GM12878 (cell line): ENCODE measurements around the gene CALR. TPM values are rescaled to one million over a fixed set of nuclear protein-coding genes. Genes with fewer than 3 reads are reported as not detected.

Source experiments
- ATAC-seq: fragments of 200-7000 bp; cut with Tn5 transposase; 3 replicates; pipeline ENCODE4 v1.9.1; 2020; ENCODE audit warnings: mild to moderate bottlenecking, moderate library complexity
- BruUV-seq: library from RNA; stranded (reverse); fragments of 400-500 nt; replicated peaks from 2 replicates; lab custom pipeline; 2021; lab: Mats Ljungman, UMichigan
- CTCF ChIA-PET: fragments of 300-600 bp; sonication (Branson Sonifier 250); formaldehyde crosslinking; extraction: SDS; loops from one replicate; lab custom pipeline; 2021; ENCODE audit warnings: inconsistent platforms; lab: Yijun Ruan, JAX
- POLR2A ChIA-PET: fragments of 350-600 bp; formaldehyde crosslinking; extraction: SDS; loops from one replicate; lab custom pipeline; 2021; ENCODE audit warnings: inconsistent platforms; lab: Charles Lee
- RAD21 ChIA-PET: fragments of 300-600 bp; sonication (Branson Sonifier 250); formaldehyde crosslinking; loops from one replicate; lab custom pipeline; 2023; ENCODE audit warnings: antibody characterized with exemption; ENCODE audit not compliant: unreplicated experiment; lab: Charles Lee
- SMC1A ChIA-PET: fragments of 300-600 bp; sonication (Branson Sonifier 250); formaldehyde crosslinking; loops from one replicate; lab custom pipeline; 2023; ENCODE audit not compliant: unreplicated experiment, uncharacterized antibody; lab: Charles Lee
- DNase-seq: peaks from one replicate; pipeline ENCODE4 v3.0.0-alpha.2; 2011; ENCODE audit warnings: low read depth, low spot score
- FAIRE-seq: peaks from 3 replicates; lab custom pipeline; 2011; peaks lifted over from hg19 to GRCh38; lab: Jason Lieb, UNC
- H2AFZ ChIP-seq: 2 replicates; pipeline ENCODE4 v1.6.0; 2011; ENCODE audit warnings: low read depth, low read length, control low read depth; ENCODE audit not compliant: control insufficient read depth
- H3K27ac ChIP-seq: 2 replicates; pipeline ENCODE4 v1.5.1; 2011; ENCODE audit warnings: control low read depth; ENCODE audit not compliant: control insufficient read depth, insufficient read depth
- H3K27me3 ChIP-seq, 2 experiments: replicated peaks in 1 of 2; 2 replicates each; pipeline versions ENCODE4 v1.6.0 to v1.6.1; 2011; ENCODE audit warnings: low read length in 1 of 2; ENCODE audit not compliant: control insufficient read depth in 2 of 2, insufficient read depth in 2 of 2
- H3K36me3 ChIP-seq, 2 experiments: 2 replicates each; pipeline ENCODE4 v1.5.1; 2011; ENCODE audit warnings: low read length in 1 of 2; ENCODE audit not compliant: control insufficient read depth in 2 of 2, insufficient read depth in 2 of 2
- H3K4me1 ChIP-seq: 2 replicates; pipeline ENCODE4 v1.6.1; 2011; ENCODE audit warnings: mild to moderate bottlenecking, low read length, moderate library complexity, mixed read lengths; ENCODE audit not compliant: control insufficient read depth, insufficient read depth
- H3K4me2 ChIP-seq: 2 replicates; pipeline ENCODE4 v1.6.0; 2011; ENCODE audit warnings: control low read depth; ENCODE audit not compliant: control insufficient read depth, insufficient read depth
- H3K4me3 ChIP-seq: fragments of 200-600 bp; sonication (generic); 2 replicates; pipeline ENCODE4 v1.5.1; 2016
- H3K79me2 ChIP-seq: 2 replicates; pipeline ENCODE4 v1.6.0; 2011; ENCODE audit warnings: low read length; ENCODE audit not compliant: control insufficient read depth, insufficient read depth
- H3K9ac ChIP-seq: 2 replicates; pipeline ENCODE4 v1.8.0; 2011; ENCODE audit warnings: low read length, control low read depth, mixed read lengths; ENCODE audit not compliant: control insufficient read depth, insufficient read depth
- H3K9me3 ChIP-seq: replicated peaks from 3 replicates; pipeline ENCODE4 v1.5.1; 2011; ENCODE audit warnings: mild to moderate bottlenecking, low read length; ENCODE audit not compliant: control insufficient read depth, insufficient read depth
- H4K20me1 ChIP-seq: 2 replicates; pipeline ENCODE4 v1.6.0; 2011; ENCODE audit not compliant: control insufficient read depth, insufficient read depth
- DPF2 ChIP-seq: fragments of 450-650 bp; IDR thresholded peaks from 2 replicates; pipeline ENCODE4 v1.6.1; 2017; ENCODE audit warnings: mild to moderate bottlenecking
- ESRRA ChIP-seq: IDR thresholded peaks from 2 replicates; pipeline ENCODE4 v1.6.1; 2012; ENCODE audit warnings: mild to moderate bottlenecking, low read length, improper control_type of control experiment
- JUND ChIP-seq: IDR thresholded peaks from 2 replicates; pipeline ENCODE4 v1.6.1; 2012; ENCODE audit warnings: low read depth, mild to moderate bottlenecking, low read length, improper control_type of control experiment, moderate library complexity
- PAX8 ChIP-seq: fragments of 450-650 bp; IDR thresholded peaks from 2 replicates; pipeline ENCODE4 v1.6.1; 2017; ENCODE audit warnings: mild to moderate bottlenecking, moderate library complexity
- PML ChIP-seq: IDR thresholded peaks from 2 replicates; pipeline ENCODE4 v1.6.1; 2012; ENCODE audit warnings: low read length, inconsistent platforms
- POLR2A ChIP-seq: IDR thresholded peaks from 2 replicates; pipeline ENCODE4 v1.6.1; 2011; ENCODE audit warnings: low read depth, mild to moderate bottlenecking, low read length
- POLR2AphosphoS2 ChIP-seq: IDR thresholded peaks from 2 replicates; pipeline ENCODE4 v1.6.1; 2011; ENCODE audit warnings: low read depth, mild to moderate bottlenecking, low read length, improper control_type of control experiment, moderate library complexity
- POU2F2 ChIP-seq: IDR thresholded peaks from 3 replicates; pipeline ENCODE4 v1.6.1; 2011; ENCODE audit warnings: low read depth, mild to moderate bottlenecking, low read length, borderline replicate concordance
- STAT3 ChIP-seq: IDR thresholded peaks from 2 replicates; pipeline ENCODE4 v1.6.1; 2011; ENCODE audit warnings: low read depth, low read length, improper control_type of control experiment
- SUPT20H ChIP-seq: IDR thresholded peaks from 2 replicates; pipeline ENCODE4 v1.6.1; 2011; ENCODE audit warnings: low read depth, mild to moderate bottlenecking, low read length, moderate library complexity, borderline replicate concordance; ENCODE audit not compliant: control insufficient read depth
- SUZ12 ChIP-seq: fragments of 200-600 bp; sonication (generic); IDR thresholded peaks from one replicate; pipeline ENCODE4 v1.6.1; 2018; ENCODE audit warnings: antibody characterized with exemption, mild to moderate bottlenecking; ENCODE audit not compliant: unreplicated experiment
- ZNF207 ChIP-seq: fragments of 450-650 bp; IDR thresholded peaks from 2 replicates; pipeline ENCODE4 v1.6.1; 2014; ENCODE audit warnings: antibody characterized with exemption, mild to moderate bottlenecking, borderline replicate concordance
- ZNF217 ChIP-seq: fragments of 450-650 bp; IDR thresholded peaks from 2 replicates; pipeline ENCODE4 v1.6.1; 2017; ENCODE audit warnings: antibody characterized with exemption, mild to moderate bottlenecking
- WGBS: methylation state at CpG from one replicate; pipeline ENCODE4 v1.1.6; 2016; ENCODE audit warnings: low lambda C conversion rate; ENCODE audit not compliant: insufficient replicate concordance, insufficient coverage; ENCODE audit errors: missing lambda C conversion rate; 5-methylcytosine and 5-hydroxymethylcytosine counted together
- in situ Hi-C: fragments of 300-500 bp; cut with MboI; formaldehyde crosslinking; loops from 9 replicates; pipeline ENCODE4 v1.14.3; 2018; ENCODE audit warnings: mixed read lengths
- intact Hi-C: fragments of 100-400 bp; cut with micrococcal nuclease; formaldehyde crosslinking; loops from one replicate; pipeline ENCODE4 v1.14.2; 2022; ENCODE audit not compliant: unreplicated experiment
- polyA plus RNA-seq, 11 experiments: library from polyadenylated mRNA; depleted of rRNA in 4 of 11; unstranded in 6 of 11; stranded (reverse) in 5 of 11; fragments of >200 nt; fragmentation: Nextera tagmentation in 4 of 11; fragmentation: Illumina TruSeq in 1 of 11; extraction: Ambion mirVana in 4 of 11; extraction: Trizol in 1 of 11; gene quantifications; 1 replicate in 1 of 11; 2 replicates in 10 of 11; pipeline versions ENCODE4 v1.2.1 to v1.2.3, GENCODE V29; 2011 to 2016; ENCODE audit warnings: inconsistent platforms in 2 of 11, missing spikeins in 2 of 11, low read depth in 1 of 11
- total RNA-seq, 4 experiments: library from RNA; depleted of rRNA in 3 of 4; stranded (reverse); fragments of >200 nt in 3 of 4; fragmentation: Illumina TruSeq in 1 of 4; extraction: Trizol in 1 of 4; gene quantifications; 2 replicates each; pipeline versions ENCODE4 v1.2.1 to v1.2.3, GENCODE V29; 2013 to 2021
- TF ChIP-seq, protein P1 (sequence below): fragments of 450-650 bp; IDR thresholded peaks from 2 replicates; pipeline ENCODE4 v1.6.1; 2017; ENCODE audit warnings: mild to moderate bottlenecking, moderate library complexity
- TF ChIP-seq, protein P2 (sequence below): fragments of 450-650 bp; IDR thresholded peaks from 2 replicates; pipeline ENCODE4 v1.6.1; 2016; ENCODE audit warnings: mild to moderate bottlenecking, moderate library complexity, borderline replicate concordance

CALR gene
- total and polyA plus RNA-seq, 10 of the 15 experiments (the other 5 are each of a cell fraction or from before 2014, with no cell fraction given), result 202 to 1,451 (median 749) TPM

DNA sequence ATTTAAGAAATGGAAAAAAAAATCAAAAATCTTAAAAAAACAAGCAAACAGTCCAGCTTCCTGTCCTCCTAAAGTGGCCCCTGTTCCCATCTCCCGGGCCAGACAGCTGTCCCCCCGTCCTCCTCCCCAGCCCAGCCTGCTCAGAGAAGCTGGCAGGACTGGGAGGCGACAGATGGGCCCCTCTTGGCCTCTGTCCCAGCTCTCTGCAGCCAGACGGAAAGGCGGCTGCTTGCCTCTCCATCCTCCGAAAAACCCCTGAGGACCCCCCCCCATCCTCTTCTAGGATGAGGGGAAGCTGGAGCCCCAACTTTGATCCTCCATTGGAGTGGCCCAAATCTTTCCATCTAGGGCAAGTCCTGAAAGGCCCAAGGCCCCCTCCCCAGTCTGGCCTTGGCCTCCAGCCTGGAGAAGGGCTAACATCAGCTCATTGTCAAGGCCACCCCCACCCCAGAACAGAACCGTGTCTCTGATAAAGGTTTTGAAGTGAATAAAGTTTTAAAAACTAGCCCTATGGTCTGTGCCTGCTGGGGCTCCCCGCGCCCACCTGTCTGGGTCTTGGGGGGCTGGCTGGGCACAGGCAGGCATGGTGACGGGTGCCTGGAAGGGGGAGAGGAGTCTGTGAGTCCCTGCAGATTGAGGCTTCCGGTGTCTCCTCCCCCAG, 14.9 kb downstream of the CALR start:
- intact Hi-C loops, result no loop called here
- peaks cover 32% of the 10 kb centered on the region for H3K79me2 ChIP-seq
- peaks cover 17 to 28% of the 10 kb centered on the region in 2 experiments for H3K36me3 ChIP-seq
- no peak overlapping the region for H3K9ac ChIP-seq
- ATAC-seq (no peak), FAIRE-seq (no peak), DNase-seq (no peak)
- RAD21 ChIA-PET, result no interaction called here
- in situ Hi-C loops, result no loop called here
- no peaks in the 10 kb centered on the region for H4K20me1 ChIP-seq
- SMC1A ChIA-PET, result interaction anchor here (1.9 to 2.5 kb wide), 2 partner anchors 12 to 16 kb away, joined by 4 to 9 read pairs; partner anchors contain the start of gene CALR
- TSS peak; percentile 83 for BruUV-seq
- 80% methylated on average over 11 of the region's 11 CpGs for WGBS
- H3K27ac ChIP-seq, result no peak overlapping the region
- H3K4me1 ChIP-seq, result peaks cover 11% of the 10 kb centered on the region
- H3K27me3 ChIP-seq, result no peaks in the 10 kb centered on the region
- H3K4me2 ChIP-seq, result no peak overlapping the region
- POLR2A ChIA-PET, result interaction anchor here (0.8 to 2.4 kb wide), 2 partner anchors 15 to 62 kb away, joined by 3 to 11 read pairs; partner anchors contain the start of genes CALR and GCDH
- CTCF ChIA-PET, result interaction anchor here (0.7 to 4.6 kb wide), 3 partner anchors 12 to 80 kb away, joined by 3 to 40 read pairs (median 3); partner anchors contain the start of gene DNASE2
- no peak overlapping the region for H2AFZ ChIP-seq
- H3K4me3 ChIP-seq, result no peak overlapping the region
- H3K9me3 ChIP-seq, result no peaks in the 10 kb centered on the region
- TF ChIP-seq PML (peak; percentile 19; the same call in 1 of the 2 replicates), PAX8 (no peak), ZNF217 (no peak), SUZ12 (no peak), POU2F2 (0 out of 3 replicates have a peak, but pooled peaks have one; percentile 7), ZNF207 (no peak), SUPT20H (no peak), JUND (no peak), POLR2A (peak; percentile 62; the same call in 1 of the 2 replicates), POLR2AphosphoS2 (peak; percentile 45; the same call in 1 of the 2 replicates), DPF2 (no peak), ESRRA (no peak), STAT3 (no peak)
- TF ChIP-seq, protein P1, sequence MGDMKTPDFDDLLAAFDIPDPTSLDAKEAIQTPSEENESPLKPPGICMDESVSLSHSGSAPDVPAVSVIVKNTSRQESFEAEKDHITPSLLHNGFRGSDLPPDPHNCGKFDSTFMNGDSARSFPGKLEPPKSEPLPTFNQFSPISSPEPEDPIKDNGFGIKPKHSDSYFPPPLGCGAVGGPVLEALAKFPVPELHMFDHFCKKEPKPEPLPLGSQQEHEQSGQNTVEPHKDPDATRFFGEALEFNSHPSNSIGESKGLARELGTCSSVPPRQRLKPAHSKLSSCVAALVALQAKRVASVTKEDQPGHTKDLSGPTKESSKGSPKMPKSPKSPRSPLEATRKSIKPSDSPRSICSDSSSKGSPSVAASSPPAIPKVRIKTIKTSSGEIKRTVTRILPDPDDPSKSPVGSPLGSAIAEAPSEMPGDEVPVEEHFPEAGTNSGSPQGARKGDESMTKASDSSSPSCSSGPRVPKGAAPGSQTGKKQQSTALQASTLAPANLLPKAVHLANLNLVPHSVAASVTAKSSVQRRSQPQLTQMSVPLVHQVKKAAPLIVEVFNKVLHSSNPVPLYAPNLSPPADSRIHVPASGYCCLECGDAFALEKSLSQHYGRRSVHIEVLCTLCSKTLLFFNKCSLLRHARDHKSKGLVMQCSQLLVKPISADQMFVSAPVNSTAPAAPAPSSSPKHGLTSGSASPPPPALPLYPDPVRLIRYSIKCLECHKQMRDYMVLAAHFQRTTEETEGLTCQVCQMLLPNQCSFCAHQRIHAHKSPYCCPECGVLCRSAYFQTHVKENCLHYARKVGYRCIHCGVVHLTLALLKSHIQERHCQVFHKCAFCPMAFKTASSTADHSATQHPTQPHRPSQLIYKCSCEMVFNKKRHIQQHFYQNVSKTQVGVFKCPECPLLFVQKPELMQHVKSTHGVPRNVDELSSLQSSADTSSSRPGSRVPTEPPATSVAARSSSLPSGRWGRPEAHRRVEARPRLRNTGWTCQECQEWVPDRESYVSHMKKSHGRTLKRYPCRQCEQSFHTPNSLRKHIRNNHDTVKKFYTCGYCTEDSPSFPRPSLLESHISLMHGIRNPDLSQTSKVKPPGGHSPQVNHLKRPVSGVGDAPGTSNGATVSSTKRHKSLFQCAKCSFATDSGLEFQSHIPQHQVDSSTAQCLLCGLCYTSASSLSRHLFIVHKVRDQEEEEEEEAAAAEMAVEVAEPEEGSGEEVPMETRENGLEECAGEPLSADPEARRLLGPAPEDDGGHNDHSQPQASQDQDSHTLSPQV, result no peak
- TF ChIP-seq, protein P2, sequence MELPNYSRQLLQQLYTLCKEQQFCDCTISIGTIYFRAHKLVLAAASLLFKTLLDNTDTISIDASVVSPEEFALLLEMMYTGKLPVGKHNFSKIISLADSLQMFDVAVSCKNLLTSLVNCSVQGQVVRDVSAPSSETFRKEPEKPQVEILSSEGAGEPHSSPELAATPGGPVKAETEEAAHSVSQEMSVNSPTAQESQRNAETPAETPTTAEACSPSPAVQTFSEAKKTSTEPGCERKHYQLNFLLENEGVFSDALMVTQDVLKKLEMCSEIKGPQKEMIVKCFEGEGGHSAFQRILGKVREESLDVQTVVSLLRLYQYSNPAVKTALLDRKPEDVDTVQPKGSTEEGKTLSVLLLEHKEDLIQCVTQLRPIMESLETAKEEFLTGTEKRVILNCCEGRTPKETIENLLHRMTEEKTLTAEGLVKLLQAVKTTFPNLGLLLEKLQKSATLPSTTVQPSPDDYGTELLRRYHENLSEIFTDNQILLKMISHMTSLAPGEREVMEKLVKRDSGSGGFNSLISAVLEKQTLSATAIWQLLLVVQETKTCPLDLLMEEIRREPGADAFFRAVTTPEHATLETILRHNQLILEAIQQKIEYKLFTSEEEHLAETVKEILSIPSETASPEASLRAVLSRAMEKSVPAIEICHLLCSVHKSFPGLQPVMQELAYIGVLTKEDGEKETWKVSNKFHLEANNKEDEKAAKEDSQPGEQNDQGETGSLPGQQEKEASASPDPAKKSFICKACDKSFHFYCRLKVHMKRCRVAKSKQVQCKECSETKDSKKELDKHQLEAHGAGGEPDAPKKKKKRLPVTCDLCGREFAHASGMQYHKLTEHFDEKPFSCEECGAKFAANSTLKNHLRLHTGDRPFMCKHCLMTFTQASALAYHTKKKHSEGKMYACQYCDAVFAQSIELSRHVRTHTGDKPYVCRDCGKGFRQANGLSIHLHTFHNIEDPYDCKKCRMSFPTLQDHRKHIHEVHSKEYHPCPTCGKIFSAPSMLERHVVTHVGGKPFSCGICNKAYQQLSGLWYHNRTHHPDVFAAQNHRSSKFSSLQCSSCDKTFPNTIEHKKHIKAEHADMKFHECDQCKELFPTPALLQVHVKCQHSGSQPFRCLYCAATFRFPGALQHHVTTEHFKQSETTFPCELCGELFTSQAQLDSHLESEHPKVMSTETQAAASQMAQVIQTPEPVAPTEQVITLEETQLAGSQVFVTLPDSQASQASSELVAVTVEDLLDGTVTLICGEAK, result no peak
